Eye (tissue), 1 donor: ENCODE results near the gene VSIG1.

ENCODE experiments used
- DNase-seq: peaks from one replicate; pipeline ENCODE4 v3.0.0-alpha.2; 2015

Gene VSIG1

GRCh38 chrX:108068121-108068520 is 23.3 kb downstream of the VSIG1 start:
- DNase-seq: no peak

- DNase-seq: no peak
These were observed 26.0 kb downstream of the VSIG1 start for GRCh38 chrX:108070891-108071290.

DNA sequence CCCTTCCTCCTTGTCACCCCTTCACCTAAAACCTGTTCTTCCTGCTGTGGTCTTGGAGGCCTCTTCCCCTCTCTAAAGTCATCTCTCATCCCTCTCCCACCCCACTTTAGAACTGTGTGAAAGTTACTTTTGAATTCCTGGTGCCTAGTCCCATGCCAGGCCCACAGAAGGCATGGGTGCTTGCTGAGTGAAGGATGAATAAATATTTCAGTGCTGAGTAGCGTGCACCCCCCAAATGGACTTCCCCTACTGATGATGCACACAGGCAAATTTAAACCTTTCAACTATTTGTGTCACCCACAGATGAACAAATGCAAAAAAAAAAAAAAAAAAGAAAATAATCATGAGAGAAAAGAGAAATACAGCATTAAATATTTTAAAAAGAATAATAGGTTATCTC is 26.7 kb downstream of the VSIG1 start:
- no peak for DNase-seq

- no peak for DNase-seq
These were observed 27.9 kb downstream of the VSIG1 start for GRCh38 chrX:108072746-108073145.

GRCh38 chrX:108081110-108081509 is 36.2 kb downstream of the VSIG1 start:
- no peak for DNase-seq

GRCh38 chrX:108087792-108088191 is 42.9 kb downstream of the VSIG1 start:
- no peak for DNase-seq

GRCh38 chrX:108088511-108088910 is 43.6 kb downstream of the VSIG1 start:
- no peak for DNase-seq

DNA sequence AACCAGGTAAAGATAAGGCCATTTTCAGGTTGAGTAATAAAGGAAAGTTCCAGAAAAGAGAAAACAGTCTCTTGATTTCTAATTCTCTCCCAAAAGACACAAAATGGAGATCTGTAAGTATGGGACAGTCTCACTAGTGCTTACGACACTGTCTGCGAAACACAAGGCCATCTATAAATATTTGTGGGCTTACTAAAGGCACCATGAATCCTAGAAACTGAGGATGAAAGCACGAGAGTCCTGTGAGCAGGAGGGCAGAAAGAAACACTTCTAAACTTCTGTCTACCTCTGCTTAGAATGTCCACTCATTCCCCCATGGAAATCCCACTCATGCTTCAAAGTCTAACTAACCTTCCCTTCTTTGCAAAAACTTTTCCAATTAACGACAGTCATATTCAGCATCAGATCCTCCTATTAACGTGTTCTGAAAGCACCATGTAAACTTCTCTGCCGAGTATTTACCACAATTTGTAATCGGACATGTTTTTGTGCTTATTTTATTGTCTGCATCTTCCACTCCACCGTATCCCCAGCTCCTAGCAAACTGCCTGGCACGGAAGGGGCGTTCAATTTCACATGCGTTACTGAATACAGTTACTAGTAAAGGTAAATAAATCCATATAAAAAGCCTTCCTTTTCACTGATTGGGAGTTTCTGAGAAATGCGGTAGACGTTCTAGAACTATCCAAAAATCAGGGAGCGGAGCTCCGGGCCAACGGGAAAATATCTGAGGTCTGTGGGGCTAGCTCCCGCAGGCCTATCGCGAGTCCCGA is 45.8 kb downstream of the VSIG1 start:
- DNase-seq: no peak

DNA sequence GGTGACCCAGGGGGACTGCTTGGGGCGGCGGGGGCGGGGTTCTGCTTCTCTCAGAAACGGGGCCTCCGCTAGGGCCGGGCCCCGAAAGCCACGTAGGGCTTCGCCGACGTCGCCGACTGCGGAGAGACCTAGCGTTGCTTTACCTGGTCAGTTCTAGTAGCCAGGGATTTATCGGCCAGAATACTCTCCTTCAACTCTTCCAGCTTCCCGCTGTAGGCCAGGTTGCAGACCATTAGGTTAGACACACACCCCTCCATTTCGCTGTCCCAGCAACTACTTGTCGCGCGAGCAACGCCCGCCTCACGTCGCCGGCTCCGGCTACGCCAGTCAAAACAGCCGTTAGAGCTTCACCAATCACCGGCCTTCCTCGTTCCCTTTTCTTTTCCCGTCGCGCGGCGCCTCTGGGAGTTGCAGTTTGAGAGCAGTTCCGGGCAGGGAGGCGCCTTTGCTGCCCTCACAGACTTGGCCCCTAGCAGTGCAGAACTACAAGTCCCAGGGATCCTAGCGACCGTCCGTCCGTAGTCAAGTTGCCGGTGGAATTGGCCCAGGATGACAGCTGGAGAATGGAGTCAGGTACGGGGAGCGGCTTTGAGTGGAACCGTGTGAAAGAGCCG is 46.5 kb downstream of the VSIG1 start, which contains the start of the genes ATG4A and PSMD10:
Gene ATG4A, plus strand, starts transcription at position 515 of the 614 bp plus-strand sequence. Its CDS starts 49 bp downstream, at position 564.
Gene PSMD10, minus strand, starts transcription at position 279 of the 614 bp plus-strand sequence. Its CDS starts 22 bp downstream, at position 257.
- DNase-seq: peak; percentile 97

DNA sequence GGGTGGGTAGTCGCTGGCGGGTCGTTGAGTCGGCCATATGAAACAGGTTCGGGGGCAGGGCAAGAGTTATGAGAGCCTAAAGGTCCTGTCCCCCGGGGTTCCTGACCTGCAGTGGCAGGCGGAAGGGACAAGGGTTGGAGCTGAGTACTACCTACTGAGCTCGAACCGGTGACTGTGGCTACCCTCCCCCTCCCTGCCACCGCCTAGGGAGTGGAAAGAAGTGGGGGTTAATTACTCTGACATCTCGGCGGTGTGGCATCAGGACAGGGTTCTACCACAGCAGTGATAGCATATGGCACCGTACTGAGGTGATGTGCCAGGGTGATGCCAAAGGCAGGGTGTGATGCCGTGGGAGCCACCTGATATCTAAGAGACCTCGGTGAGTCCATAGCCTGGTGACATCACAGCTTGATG is 47.0 kb downstream of the VSIG1 start:
- no peak for DNase-seq

- DNase-seq: no peak
These were observed 52.5 kb downstream of the VSIG1 start for GRCh38 chrX:108097380-108097779.

DNA sequence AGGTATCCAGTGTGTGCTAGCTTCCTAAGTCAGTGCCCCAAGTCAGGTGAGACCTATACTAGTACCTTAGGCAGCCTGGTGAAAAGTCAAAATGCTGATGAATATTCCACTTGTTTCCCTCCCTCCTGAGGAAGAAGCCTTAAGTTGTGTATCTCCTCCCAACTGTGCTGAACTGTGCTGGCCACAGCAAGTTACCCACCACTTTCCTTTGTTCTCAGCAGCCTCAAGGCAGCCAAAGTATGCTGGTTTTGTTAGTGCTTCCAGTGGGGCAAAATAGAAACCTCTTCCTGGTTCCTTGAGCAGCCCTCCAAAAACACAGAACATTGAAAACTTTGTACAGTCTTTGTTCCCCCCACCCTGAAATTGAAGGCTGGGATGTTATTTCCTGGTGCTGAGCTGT is 60.6 kb downstream of the VSIG1 start:
- no peak for DNase-seq

DNA sequence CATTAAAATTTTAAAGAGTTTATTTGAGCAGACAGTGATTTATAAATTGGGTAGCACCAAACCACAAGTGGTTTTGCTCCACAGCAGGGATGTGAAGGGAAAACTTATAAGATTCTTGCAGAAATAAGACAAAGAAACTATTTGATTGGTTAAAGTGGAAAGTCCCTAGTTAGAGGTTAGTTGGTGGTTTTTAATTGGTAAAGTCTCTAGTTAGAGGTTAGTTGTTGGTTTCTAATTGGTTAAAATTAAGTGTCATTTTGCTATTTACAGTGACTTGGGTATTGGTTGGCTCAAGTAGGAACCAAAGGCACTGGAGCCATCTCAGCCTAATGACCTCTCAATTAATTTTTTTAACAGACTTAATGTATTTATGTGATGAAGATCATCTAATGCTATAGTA is 69.7 kb downstream of the VSIG1 start:
- no peak for DNase-seq

- no peak for DNase-seq
These were observed 73.1 kb downstream of the VSIG1 start for GRCh38 chrX:108117988-108118387.

DNA sequence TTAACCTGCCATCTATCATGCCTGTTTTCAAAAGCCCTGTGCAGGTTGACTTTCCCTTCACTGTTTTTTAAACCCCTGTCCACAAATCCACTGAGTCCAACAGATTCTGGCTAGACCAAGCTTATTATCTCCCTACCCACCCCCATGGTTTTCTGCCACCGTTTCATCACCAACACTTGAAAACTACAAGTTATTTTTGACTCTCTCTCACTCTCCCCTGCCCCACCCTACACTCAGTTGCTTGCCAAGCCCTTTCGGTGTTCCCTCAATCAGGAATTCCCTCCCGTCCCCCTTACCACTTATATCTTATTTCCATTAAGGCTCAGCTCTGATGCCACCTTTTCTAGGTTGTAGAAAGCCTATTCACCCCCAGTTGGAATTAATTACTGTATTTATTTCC is 76.4 kb downstream of the VSIG1 start:
- no peak for DNase-seq

DNA sequence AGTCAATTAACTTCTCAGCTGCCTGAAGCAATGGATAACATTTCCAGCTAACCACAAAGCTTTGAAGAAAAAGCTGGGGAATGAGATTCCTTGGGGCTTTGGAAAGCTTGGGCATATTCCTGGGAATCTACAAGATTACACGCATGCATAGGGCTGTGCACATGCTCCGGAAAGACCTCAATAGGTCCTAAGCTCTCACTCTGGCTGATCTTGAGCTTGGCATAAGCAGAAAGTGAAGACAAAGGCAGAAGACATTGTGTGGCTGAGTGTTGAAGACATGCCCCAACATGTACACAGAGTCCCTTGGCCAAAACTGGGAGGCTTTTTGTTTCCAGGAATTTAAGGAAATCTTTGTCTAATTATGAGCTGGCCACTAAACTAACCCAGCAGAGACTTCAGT is 77.9 kb downstream of the VSIG1 start:
- peak; percentile 30 for DNase-seq

DNA sequence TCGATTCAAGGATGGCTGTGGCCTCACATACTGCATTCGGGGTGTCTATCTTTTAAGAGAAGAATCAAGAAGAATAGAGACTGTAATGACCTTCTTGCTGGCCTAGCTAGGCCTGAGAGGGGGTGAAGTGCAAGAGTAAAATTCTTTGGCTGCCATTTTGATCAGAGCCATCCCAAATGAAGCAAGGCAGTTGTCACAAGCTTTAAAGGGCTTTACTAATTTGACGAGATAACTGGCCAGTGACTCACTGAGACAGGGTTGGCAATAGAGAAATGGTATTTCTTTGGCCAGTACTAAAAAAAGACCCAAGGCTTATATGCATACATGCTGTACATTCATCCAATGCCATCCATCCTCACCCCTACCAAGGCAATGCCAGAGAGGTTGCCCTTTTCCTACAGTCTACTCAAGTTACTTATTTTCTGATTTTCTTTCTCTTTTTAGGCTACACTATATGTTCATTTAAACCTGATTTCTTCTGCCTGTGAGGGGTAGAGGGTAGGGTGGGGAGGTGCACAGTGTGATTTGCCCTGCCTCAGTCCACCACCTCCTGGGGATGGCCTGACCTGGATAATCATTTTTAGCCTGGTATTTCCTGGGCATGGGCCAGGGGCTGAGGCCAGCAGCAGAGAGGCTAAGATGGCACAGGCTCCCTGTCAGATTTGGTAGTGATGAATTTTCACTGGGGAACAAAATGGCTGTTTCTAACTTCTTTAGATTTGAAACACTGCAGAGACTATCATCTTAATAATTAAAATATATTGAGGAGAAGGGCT is 78.9 kb downstream of the VSIG1 start:
- DNase-seq: no peak

DNA sequence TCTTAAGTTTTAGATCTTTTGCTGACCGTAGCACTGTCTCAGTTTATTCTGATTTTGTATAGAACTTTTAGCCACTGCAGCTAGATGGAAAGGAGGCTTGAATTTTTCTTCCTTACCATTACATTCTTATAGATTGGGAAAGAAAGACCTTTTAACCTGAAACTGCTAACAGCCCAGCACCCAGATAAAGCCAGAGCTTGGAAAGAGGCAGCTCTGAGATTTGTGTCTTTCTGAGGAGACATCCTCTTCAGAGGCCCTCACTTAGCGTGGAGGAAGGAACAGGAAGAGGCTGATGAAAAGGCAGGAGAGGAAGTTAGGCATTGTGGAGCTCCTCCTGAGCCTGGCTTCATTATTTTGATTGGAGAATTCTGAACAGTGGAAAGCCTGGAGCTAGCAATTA is 81.8 kb downstream of the VSIG1 start:
- DNase-seq: no peak

GRCh38 chrX:108127152-108127551 is 82.3 kb downstream of the VSIG1 start:
- no peak for DNase-seq
